ENCODE results near the gene LYZL2.
"Not testable (repeated sequence)": the region's sequence is repeated elsewhere in the genome, so short reads cannot be mapped to it uniquely, and the experiment has no call there.

Gene LYZL2

GRCh38 chr10:30660314-30660713 lies 30.8 kb upstream of the LYZL2 start:
- H3K4me1 ChIP-seq (ENCODE audit: control insufficient read depth, insufficient read depth, low read length, unreplicated experiment); H3K36me3 ChIP-seq (ENCODE audit: insufficient read depth, low read length); H3K4me3 ChIP-seq (ENCODE audit: low read depth, low read length); H3K79me2 ChIP-seq (ENCODE audit: control insufficient read depth, insufficient read depth, low read length, unreplicated experiment); H3K27ac ChIP-seq (ENCODE audit: low read depth, low read length); H2AFZ ChIP-seq (ENCODE audit: low read length, unreplicated experiment): not testable (repeated sequence)
- peaks cover 23% of the 10 kb centered on the region for H3K27me3 ChIP-seq (ENCODE audit: insufficient read depth, low read length)

GRCh38 chr10:30656233-30656632 lies 26.7 kb upstream of the LYZL2 start:
- Histone ChIP-seq H3K27me3 (ENCODE audit: insufficient read depth, low read length) (peaks cover 23% of the 10 kb centered on the region), H3K27ac (ENCODE audit: low read depth, low read length) (no peak overlapping the region), H3K4me1 (ENCODE audit: control insufficient read depth, insufficient read depth, low read length, unreplicated experiment) (peaks cover 9% of the 10 kb centered on the region), H2AFZ (ENCODE audit: low read length, unreplicated experiment) (no peak overlapping the region), H3K4me3 (ENCODE audit: low read depth, low read length) (no peak overlapping the region), H3K36me3 (ENCODE audit: insufficient read depth, low read length) (no peaks in the 10 kb centered on the region), H3K79me2 (ENCODE audit: control insufficient read depth, insufficient read depth, low read length, unreplicated experiment) (no peaks in the 10 kb centered on the region)

GRCh38 chr10:30655001-30655400 lies 25.4 kb upstream of the LYZL2 start:
- H3K27ac ChIP-seq (ENCODE audit: low read depth, low read length); H3K36me3 ChIP-seq (ENCODE audit: insufficient read depth, low read length); H3K79me2 ChIP-seq (ENCODE audit: control insufficient read depth, insufficient read depth, low read length, unreplicated experiment); H2AFZ ChIP-seq (ENCODE audit: low read length, unreplicated experiment); H3K4me3 ChIP-seq (ENCODE audit: low read depth, low read length): not testable (repeated sequence)
- peaks cover 13% of the 10 kb centered on the region for H3K4me1 ChIP-seq (ENCODE audit: control insufficient read depth, insufficient read depth, low read length, unreplicated experiment)
- H3K27me3 ChIP-seq (ENCODE audit: insufficient read depth, low read length) = peaks cover 23% of the 10 kb centered on the region

- Histone ChIP-seq H3K27ac (ENCODE audit: low read depth, low read length) (0 out of 2 replicates have a peak overlapping the region, but pooled peaks have one; percentile 26), H3K4me1 (ENCODE audit: control insufficient read depth, insufficient read depth, low read length, unreplicated experiment) (peaks cover 13% of the 10 kb centered on the region)
- not testable (repeated sequence) for H2AFZ ChIP-seq (ENCODE audit: low read length, unreplicated experiment); H3K36me3 ChIP-seq (ENCODE audit: insufficient read depth, low read length); H3K27me3 ChIP-seq (ENCODE audit: insufficient read depth, low read length); H3K79me2 ChIP-seq (ENCODE audit: control insufficient read depth, insufficient read depth, low read length, unreplicated experiment); H3K4me3 ChIP-seq (ENCODE audit: low read depth, low read length)
These were observed 22.2 kb upstream of the LYZL2 start for GRCh38 chr10:30651470-30652397.

GRCh38 chr10:30647089-30647488 lies 17.5 kb upstream of the LYZL2 start:
- Histone ChIP-seq H3K27ac (ENCODE audit: low read depth, low read length) (no peak overlapping the region), H2AFZ (ENCODE audit: low read length, unreplicated experiment) (no peak overlapping the region), H3K36me3 (ENCODE audit: insufficient read depth, low read length) (no peaks in the 10 kb centered on the region), H3K4me3 (ENCODE audit: low read depth, low read length) (no peak overlapping the region), H3K4me1 (ENCODE audit: control insufficient read depth, insufficient read depth, low read length, unreplicated experiment) (peaks cover 12% of the 10 kb centered on the region), H3K27me3 (ENCODE audit: insufficient read depth, low read length) (no peaks in the 10 kb centered on the region), H3K79me2 (ENCODE audit: control insufficient read depth, insufficient read depth, low read length, unreplicated experiment) (no peaks in the 10 kb centered on the region)

- H3K27me3 ChIP-seq (ENCODE audit: insufficient read depth, low read length) = no peaks in the 10 kb centered on the region
- no peak overlapping the region for H3K27ac ChIP-seq (ENCODE audit: low read depth, low read length)
- H3K79me2 ChIP-seq (ENCODE audit: control insufficient read depth, insufficient read depth, low read length, unreplicated experiment) = no peaks in the 10 kb centered on the region
- H3K36me3 ChIP-seq (ENCODE audit: insufficient read depth, low read length) = no peaks in the 10 kb centered on the region
- H2AFZ ChIP-seq (ENCODE audit: low read length, unreplicated experiment) = no peak overlapping the region
- no peaks in the 10 kb centered on the region for H3K4me1 ChIP-seq (ENCODE audit: control insufficient read depth, insufficient read depth, low read length, unreplicated experiment)
- no peak overlapping the region for H3K4me3 ChIP-seq (ENCODE audit: low read depth, low read length)
These were observed 15.8 kb upstream of the LYZL2 start for GRCh38 chr10:30645340-30645827.

GRCh38 chr10:30644408-30644861 lies 14.9 kb upstream of the LYZL2 start:
- not testable (repeated sequence) for H3K4me1 ChIP-seq (ENCODE audit: control insufficient read depth, insufficient read depth, low read length, unreplicated experiment); H3K79me2 ChIP-seq (ENCODE audit: control insufficient read depth, insufficient read depth, low read length, unreplicated experiment); H3K27me3 ChIP-seq (ENCODE audit: insufficient read depth, low read length); H3K36me3 ChIP-seq (ENCODE audit: insufficient read depth, low read length); H3K27ac ChIP-seq (ENCODE audit: low read depth, low read length); H3K4me3 ChIP-seq (ENCODE audit: low read depth, low read length); H2AFZ ChIP-seq (ENCODE audit: low read length, unreplicated experiment)

GRCh38 chr10:30643557-30644199 lies 14.1 kb upstream of the LYZL2 start:
- not testable (repeated sequence) for H3K27me3 ChIP-seq (ENCODE audit: insufficient read depth, low read length); H3K27ac ChIP-seq (ENCODE audit: low read depth, low read length); H3K4me3 ChIP-seq (ENCODE audit: low read depth, low read length); H3K36me3 ChIP-seq (ENCODE audit: insufficient read depth, low read length); H3K79me2 ChIP-seq (ENCODE audit: control insufficient read depth, insufficient read depth, low read length, unreplicated experiment); H2AFZ ChIP-seq (ENCODE audit: low read length, unreplicated experiment); H3K4me1 ChIP-seq (ENCODE audit: control insufficient read depth, insufficient read depth, low read length, unreplicated experiment)

- not testable (repeated sequence) for H3K27me3 ChIP-seq (ENCODE audit: insufficient read depth, low read length); H3K4me1 ChIP-seq (ENCODE audit: control insufficient read depth, insufficient read depth, low read length, unreplicated experiment); H3K4me3 ChIP-seq (ENCODE audit: low read depth, low read length); H3K79me2 ChIP-seq (ENCODE audit: control insufficient read depth, insufficient read depth, low read length, unreplicated experiment); H3K36me3 ChIP-seq (ENCODE audit: insufficient read depth, low read length); H2AFZ ChIP-seq (ENCODE audit: low read length, unreplicated experiment)
- peak overlapping the region; percentile 65 for H3K27ac ChIP-seq (ENCODE audit: low read depth, low read length)
These were observed 13.3 kb upstream of the LYZL2 start for GRCh38 chr10:30642856-30643255.

GRCh38 chr10:30639946-30640786 lies 10.6 kb upstream of the LYZL2 start:
- Histone ChIP-seq H3K4me1 (ENCODE audit: control insufficient read depth, insufficient read depth, low read length, unreplicated experiment) (peaks cover 8% of the 10 kb centered on the region), H3K79me2 (ENCODE audit: control insufficient read depth, insufficient read depth, low read length, unreplicated experiment) (no peaks in the 10 kb centered on the region), H3K27ac (ENCODE audit: low read depth, low read length) (no peak overlapping the region), H3K36me3 (ENCODE audit: insufficient read depth, low read length) (no peaks in the 10 kb centered on the region), H3K27me3 (ENCODE audit: insufficient read depth, low read length) (no peaks in the 10 kb centered on the region), H2AFZ (ENCODE audit: low read length, unreplicated experiment) (no peak overlapping the region), H3K4me3 (ENCODE audit: low read depth, low read length) (no peak overlapping the region)
